Measurements from ENCODE around the gene HDAC6. TPM values are rescaled to one million over a fixed set of nuclear protein-coding genes. Genes with fewer than 3 reads are reported as not detected.

Gene HDAC6
- total RNA-seq, 1 experiment from 2014 or later = 46.1 TPM

DNA sequence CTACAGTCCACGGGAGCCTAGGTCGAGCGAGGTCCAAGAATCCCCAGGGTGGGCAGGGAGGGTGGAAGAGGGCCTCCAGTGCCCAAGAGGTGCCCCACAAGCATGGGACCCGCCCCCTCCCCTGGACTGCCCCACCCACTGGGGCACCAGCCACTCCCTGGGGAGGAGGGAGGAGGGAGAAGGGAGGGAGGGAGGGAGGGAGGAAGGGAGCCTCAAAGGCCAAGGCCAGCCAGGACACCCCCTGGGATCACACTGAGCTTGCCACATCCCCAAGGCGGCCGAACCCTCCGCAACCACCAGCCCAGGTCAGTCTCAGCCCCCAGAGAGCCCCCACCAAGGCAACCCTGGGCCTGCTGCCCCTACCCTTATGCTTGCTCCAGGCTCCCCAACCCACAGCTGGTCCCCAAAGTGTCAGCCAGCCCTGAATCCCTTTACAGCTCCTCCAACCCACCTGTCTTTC lies 15.5 kb upstream of the HDAC6 start, which contains the start of gene GATA1:
TSS of gene GATA1 (plus strand) at position 250 of the 460 bp plus-strand sequence. CDS start 4,520 bp downstream, outside the sequence.
- DNase-seq = no peak
- Histone ChIP-seq H3K4me3 (no peak within 1 kb of the TSS), H3K27me3 (no peaks in the 10 kb centered on the region), H3K9me3 (no peaks in the 10 kb centered on the region), H3K36me3 (no peaks in the 10 kb centered on the region)

DNA sequence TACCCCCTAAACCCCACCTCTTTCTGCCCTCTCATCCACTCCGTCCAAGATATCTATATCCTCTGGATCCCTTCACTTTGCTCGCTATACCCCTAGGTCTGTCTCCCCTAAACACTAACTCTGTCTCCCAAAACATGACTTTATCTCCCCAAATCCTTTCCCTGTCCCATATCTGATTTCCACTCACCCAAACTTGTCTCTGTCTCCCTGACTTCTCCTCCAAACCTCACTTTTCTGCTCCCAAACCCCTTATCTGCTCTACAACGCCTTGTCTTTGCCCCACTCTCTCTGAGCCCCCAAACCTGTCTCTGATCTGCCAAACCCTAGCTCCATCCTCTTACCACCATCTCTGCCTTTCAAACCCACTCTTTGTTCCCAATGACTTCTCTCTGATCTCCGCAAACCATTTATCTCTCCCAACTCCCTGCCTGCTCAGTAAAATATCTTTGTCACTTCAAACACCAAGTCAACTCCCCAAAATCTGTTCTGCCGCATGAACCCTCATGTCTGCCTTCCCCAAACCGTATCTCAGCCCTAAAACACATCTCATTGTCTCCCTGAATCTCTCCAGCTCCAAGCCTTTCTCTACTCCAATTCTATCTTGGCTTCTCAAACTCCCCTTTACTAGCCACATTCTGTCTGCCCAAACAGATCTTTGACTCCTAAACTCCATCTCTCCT lies 14.9 kb upstream of the HDAC6 start:
- Histone ChIP-seq H3K4me3 (no peak overlapping the region), H3K9me3 (no peaks in the 10 kb centered on the region)

DNA sequence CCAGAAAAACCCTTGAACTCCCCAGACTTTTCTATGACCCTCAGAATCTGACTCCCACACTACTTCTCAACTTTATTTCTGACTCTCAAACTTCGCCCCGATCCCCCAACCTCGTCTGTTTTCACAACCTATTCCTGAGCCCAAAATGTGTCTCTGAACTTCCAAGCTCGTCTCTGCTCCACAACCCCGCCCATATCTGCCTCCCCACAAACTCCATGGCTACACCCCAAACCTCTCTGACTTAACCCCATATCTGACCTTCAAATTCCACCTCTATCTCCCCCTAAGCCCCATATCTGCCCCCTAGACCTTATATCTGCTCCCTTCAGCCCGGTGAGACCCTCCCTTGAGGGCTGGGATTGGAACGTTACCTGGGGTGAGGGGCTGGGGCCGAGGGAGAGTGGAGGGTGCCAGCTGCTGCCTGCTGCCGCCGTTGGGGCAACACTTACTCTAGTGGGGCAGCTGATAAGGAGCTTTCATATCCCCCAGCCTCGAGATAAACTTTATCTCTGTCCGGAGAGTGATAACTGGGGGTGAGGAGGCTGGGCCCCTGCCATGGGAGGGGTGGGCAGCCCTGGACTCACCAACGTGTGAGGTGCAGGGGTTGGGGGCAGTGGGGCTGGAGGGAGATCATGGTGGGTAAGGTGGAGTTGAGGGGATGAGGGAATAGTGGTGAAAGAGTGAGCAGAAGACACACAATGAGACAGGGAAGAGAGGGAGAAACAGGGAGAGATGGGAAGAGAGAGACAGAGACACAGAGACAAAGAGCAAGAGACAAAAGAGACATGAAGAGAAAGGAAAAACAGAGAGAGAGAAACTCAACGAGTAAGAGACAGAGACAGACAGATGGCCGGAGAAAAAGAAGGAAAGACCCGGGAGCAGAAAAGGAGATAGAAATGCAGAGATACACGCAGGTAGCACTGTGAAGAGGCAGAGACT lies 14.1 kb upstream of the HDAC6 start:
- no peaks in the 10 kb centered on the region for H3K27me3 ChIP-seq
- no peak for DNase-seq

More for the DNA sequence above, 14.9 kb upstream of the HDAC6 start:
- no peak for DNase-seq
- Histone ChIP-seq H3K36me3 (no peaks in the 10 kb centered on the region), H3K27me3 (no peaks in the 10 kb centered on the region)

DNA sequence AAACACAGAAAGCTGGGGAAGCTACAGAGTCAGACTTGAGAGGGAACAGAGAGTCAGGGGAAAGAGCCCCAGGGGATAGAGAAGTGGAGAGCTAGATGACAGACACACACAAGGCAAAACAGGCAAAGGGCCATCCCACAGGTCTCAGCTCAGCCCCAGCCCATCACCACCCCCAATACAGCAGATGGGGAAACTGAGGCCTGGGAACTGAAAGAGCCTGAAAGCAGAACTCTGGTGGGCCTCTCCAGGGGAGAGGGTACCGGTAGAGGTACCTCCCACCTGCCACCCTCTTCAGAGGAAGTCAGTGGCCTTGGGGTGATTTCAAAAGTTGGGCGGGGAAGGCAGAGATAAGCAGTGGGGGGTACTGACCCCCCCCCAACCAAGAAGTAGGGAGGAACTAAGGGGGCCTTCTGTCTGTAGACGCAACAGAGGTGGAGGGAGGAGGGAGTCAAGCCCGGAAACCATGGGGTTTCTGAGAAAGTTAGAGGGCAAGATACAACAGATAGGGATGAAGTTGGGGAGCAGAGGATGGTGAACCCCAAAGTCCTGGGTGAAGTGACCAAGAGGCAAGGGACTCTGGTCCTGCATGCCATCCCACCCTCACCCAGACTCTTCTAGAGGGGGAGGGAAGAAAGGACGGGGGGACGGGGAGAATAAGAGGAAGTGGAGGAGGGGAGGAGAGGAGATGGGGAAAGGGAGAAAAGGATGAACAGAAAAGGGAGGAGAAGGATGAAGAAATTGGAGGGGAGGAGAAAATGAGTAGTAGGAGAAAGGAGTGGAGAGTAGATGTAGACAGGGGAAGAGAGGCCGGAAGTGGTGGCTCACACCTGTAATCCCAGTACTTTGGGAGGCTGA lies 12.3 kb upstream of the HDAC6 start:
- Histone ChIP-seq H3K27me3 (no peaks in the 10 kb centered on the region), H3K9me3 (no peaks in the 10 kb centered on the region), H3K4me3 (no peak overlapping the region), H3K36me3 (no peaks in the 10 kb centered on the region)
- DNase-seq = no peak

More for the DNA sequence above, 14.1 kb upstream of the HDAC6 start:
- no peaks in the 10 kb centered on the region for H3K9me3 ChIP-seq
- H3K4me3 ChIP-seq = no peak overlapping the region
- H3K36me3 ChIP-seq = no peaks in the 10 kb centered on the region

DNA sequence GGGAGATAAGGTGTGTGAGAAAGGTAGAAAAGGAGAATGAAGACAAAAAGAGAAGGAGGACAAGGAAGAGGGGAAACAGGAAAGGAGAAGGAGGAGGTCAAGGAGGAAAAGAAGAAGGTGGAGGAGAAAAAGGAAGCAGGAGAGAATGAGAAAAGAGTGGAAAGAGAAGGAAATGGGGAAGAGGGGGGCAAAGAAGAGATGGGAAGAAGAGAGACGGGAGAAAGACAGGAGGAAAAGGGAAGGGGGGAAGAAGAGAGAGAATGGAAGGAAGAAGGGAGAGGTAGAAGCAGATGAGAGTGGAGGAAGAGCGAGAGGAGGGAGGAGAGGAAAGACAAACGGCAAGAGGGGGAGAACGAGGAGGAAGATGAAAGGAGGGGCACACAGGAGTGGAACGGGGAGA lies 11.4 kb upstream of the HDAC6 start:
- DNase-seq = no peak
- Histone ChIP-seq H3K36me3 (no peaks in the 10 kb centered on the region), H3K27me3 (no peaks in the 10 kb centered on the region), H3K4me3 (no peak overlapping the region), H3K9me3 (no peaks in the 10 kb centered on the region)

DNA sequence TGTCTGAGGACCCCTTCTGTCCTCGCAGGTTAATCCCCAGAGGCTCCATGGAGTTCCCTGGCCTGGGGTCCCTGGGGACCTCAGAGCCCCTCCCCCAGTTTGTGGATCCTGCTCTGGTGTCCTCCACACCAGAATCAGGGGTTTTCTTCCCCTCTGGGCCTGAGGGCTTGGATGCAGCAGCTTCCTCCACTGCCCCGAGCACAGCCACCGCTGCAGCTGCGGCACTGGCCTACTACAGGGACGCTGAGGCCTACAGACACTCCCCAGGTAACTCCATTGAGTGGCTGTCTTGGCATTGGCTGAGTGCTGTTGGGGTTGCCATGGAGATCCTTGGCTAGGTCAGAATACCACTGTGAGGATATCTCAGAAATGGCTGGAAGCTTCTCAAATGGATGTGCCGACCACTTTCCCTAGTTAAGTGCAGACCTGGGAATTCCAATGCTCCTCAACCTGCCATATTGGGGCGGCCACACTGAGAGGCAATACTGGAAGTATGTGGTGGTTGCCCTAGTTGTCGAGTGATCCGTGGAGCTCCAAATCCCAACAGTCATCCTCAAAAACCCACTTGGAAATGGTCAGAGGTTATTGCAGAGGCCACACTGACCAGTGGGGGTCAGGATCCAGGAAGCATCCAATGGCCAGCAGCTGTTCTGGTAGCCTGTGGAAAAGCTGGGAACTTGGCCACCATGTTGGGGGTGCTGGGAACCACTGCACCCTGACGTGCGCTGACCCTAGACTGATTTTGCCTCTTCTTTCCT lies 10.6 kb upstream of the HDAC6 start:
- Histone ChIP-seq H3K4me3 (no peak overlapping the region), H3K27me3 (no peaks in the 10 kb centered on the region), H3K9me3 (no peaks in the 10 kb centered on the region), H3K36me3 (no peaks in the 10 kb centered on the region)
- no peak for DNase-seq

DNA sequence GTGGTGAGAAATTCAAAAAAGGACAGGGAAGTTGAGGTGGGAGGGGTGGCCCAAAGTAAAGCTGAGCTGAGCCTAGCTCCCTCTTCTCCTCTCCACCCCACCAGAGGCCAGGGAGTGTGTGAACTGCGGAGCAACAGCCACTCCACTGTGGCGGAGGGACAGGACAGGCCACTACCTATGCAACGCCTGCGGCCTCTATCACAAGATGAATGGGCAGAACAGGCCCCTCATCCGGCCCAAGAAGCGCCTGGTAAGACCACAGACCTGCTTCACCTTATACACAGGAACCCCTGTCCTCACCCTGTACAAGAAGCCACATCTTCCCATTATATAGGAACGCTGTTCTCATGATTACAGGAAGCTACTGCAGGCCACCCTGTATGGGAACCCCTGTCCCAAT lies 9.6 kb upstream of the HDAC6 start:
- no peaks in the 10 kb centered on the region for H3K27me3 ChIP-seq
- no peak overlapping the region for H3K4me3 ChIP-seq
- H3K36me3 ChIP-seq = no peaks in the 10 kb centered on the region
- DNase-seq = no peak
- H3K9me3 ChIP-seq = no peaks in the 10 kb centered on the region

DNA sequence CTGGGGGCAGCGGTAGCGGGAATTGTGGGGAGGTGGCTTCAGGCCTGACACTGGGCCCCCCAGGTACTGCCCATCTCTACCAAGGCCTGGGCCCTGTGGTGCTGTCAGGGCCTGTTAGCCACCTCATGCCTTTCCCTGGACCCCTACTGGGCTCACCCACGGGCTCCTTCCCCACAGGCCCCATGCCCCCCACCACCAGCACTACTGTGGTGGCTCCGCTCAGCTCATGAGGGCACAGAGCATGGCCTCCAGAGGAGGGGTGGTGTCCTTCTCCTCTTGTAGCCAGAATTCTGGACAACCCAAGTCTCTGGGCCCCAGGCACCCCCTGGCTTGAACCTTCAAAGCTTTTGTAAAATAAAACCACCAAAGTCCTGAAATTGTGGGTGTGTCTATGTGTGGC lies 7.9 kb upstream of the HDAC6 start:
- no peak for DNase-seq
- no peaks in the 10 kb centered on the region for H3K9me3 ChIP-seq
- no peak overlapping the region for H3K4me3 ChIP-seq
- no peaks in the 10 kb centered on the region for H3K36me3 ChIP-seq
- H3K27me3 ChIP-seq = no peaks in the 10 kb centered on the region

DNA sequence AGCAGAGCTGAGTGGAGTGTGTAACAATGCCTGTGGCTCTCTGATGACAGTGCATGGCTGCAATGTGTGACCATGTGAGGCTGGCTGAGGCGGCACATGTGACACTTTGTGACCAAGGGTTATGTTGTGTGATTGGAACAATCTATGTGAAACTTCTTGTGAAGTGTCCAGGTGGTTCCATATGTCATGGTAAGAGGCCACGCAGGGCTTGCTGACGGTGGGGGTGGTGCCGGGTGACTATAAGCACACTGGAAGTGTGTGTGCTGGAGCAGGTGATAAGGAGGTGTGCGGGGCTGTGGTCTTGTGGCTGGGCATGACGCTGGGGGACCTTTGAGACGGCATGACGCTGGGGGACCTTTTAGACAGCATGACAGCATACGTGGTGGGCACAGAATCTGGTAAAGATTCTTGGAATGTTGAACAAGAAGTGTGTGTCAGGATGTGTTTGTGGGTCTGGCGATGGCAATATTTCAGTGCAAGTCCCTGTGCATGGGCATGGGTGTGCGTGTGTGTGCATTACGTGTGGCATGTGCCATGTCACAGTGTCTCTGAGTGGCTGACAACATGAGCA lies 7.4 kb upstream of the HDAC6 start:
- no peak for DNase-seq
- no peak overlapping the region for H3K4me3 ChIP-seq
- H3K36me3 ChIP-seq = no peaks in the 10 kb centered on the region
- no peaks in the 10 kb centered on the region for H3K27me3 ChIP-seq
- no peaks in the 10 kb centered on the region for H3K9me3 ChIP-seq

DNA sequence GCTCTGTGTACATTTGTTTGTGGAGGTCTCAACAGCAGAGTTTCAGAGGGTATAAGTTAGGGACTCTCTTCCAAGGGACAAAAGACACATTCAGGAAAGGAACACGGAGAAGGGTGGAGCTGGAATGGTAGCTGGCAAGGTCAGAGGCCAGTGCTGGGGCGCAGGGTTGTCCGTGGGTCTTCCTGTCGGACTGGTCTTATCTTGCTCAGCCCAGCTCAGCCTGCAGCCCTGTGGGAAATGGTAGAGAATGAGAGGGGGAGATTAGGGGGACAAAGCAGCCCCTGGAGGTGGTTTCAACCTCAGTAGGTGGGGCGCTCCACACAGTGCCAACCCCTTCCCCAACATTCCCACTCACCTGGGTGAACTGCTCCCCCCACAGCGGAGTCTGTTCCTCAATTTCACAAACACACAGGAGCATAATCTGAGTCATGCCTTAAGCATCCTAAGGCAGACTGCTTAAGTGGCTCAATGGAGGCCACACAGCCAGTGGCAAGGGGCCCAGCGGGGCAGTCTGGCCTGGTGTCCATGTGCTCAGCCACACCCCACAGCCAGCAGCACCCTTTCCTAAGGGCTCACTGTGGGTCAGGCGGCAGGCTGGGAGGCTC lies 6.9 kb upstream of the HDAC6 start:
- Histone ChIP-seq H3K27me3 (no peaks in the 10 kb centered on the region), H3K9me3 (no peaks in the 10 kb centered on the region), H3K36me3 (no peaks in the 10 kb centered on the region), H3K4me3 (no peak overlapping the region)
- DNase-seq = peak; percentile 40

DNA sequence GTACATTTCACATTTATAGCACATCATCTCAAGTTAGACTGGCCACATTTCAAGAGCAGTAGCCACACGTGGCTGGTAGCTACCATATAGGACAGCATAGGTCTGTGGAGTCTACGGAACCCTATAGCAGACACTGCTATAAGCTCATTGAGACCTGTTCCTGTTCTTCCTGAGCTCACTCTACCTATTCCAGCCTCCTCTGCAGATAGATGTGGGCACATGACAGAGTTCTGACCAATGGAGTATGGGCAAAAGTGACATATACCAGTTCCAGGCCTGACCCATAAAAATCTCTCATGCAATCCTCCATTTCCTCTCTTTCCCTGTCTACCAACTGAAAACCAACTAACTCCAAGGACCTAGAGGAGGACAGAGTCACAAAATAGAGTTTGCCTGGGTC lies 3.5 kb upstream of the HDAC6 start:
- DNase-seq = no peak
- Histone ChIP-seq H3K36me3 (no peaks in the 10 kb centered on the region), H3K4me3 (no peak overlapping the region), H3K9me3 (no peaks in the 10 kb centered on the region), H3K27me3 (no peaks in the 10 kb centered on the region)

DNA sequence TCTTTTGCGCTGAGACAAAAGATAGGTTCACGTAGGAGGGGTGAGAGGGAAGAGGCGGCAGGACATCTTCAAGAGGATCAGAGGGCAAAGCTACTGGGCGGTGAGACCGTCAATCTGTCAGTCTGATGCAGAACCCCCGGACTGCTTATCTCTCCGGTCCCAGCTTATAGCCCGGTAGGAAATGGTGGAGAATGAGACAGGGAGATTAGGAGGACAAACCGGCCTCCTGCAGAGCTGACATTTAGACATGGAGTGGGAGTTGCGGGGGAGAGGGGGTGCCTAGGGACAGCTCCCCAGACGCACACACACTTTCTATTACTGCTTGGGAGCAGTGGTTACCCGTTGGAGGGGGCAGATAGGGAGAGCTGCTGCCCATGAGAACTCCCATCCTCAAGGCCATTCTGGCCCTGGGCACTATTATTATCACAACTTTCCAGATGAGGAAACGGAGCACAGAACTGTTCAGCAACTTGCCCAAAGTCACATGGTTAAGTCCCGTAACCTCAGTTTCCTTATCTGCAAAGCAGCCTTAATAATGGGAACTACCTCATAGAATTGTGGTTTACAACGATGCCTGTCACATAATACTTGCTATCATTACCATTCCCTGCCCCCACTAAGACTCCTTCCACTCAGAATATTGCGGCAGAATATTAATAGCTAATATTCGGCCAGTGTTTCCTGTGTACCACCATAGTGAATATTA lies 1.1 kb upstream of the HDAC6 start:
- Histone ChIP-seq H3K36me3 (no peaks in the 10 kb centered on the region), H3K9me3 (no peaks in the 10 kb centered on the region), H3K27me3 (no peaks in the 10 kb centered on the region), H3K4me3 (peak overlapping the region; percentile 97)
- DNase-seq = no peak

DNA sequence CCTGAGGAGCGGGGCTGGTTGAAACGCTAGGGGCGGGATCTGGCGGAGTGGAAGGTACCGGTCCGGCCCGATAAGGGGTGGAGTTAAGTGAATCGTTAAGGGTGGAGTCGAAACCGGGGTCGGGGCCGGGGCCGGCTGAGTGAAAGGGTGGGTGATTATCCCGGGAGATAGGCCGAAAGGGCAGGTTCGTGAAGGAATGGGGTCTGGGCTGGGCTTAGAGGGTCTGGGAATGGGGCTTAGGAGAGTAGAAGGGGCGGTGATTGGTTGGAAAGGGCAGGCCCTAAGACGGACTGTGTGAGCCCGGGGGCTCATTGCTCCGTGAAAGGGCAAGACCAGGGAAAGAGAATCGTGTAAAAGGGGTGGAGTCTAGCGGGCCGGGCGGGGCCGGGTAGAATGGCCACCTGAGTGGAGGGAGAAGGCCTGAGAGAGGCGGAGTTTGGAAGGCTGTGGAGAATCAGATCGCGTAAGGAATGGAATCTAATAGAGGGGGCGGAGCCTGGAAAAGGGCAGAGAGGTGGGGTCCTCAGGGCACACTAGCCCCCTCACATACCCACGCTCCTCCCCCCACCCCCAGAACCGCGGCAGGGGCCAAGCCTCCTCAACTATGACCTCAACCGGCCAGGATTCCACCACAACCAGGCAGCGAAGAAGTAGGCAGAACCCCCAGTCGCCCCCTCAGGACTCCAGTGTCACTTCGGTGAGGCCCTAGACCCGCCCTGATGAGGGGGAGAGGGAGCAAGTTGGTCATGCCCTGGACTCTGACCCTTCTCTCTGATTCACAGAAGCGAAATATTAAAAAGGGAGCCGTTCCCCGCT lies 430 bp downstream of the HDAC6 start:
- Histone ChIP-seq H3K9me3 (no peaks in the 10 kb centered on the region), H3K4me3 (peak overlapping the region; percentile 77), H3K27me3 (no peaks in the 10 kb centered on the region), H3K36me3 (no peaks in the 10 kb centered on the region)
- peak; percentile 85 for DNase-seq

DNA sequence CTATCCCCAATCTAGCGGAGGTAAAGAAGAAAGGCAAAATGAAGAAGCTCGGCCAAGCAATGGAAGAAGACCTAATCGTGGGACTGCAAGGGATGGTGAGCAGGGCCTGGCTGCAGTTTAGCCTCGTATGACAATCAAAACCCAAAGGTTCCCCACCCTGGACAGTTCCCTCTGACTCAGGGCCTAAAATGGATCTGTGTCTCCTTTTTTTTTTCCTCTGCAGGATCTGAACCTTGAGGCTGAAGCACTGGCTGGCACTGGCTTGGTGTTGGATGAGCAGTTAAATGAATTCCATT lies 986 bp downstream of the HDAC6 start:
- H3K27me3 ChIP-seq = no peaks in the 10 kb centered on the region
- H3K4me3 ChIP-seq = peak overlapping the region; percentile 77
- DNase-seq = no peak
- H3K36me3 ChIP-seq = no peaks in the 10 kb centered on the region
- no peaks in the 10 kb centered on the region for H3K9me3 ChIP-seq
